IMR-90 (cell line): ENCODE results near the gene PBX3. TPM values are rescaled to one million over a fixed set of nuclear protein-coding genes. Genes with fewer than 3 reads are reported as not detected.
A peak's percentile ranks its signal among the peaks of the same experiment; 100 is the strongest.

ENCODE experiments used
- ATAC-seq: fragments of 200-7000 bp; cut with Tn5 transposase; 2 replicates; pipeline ENCODE4 v1.9.1; 2020; ENCODE audit warnings: low read depth, mild to moderate bottlenecking, moderate library complexity
- BruUV-seq: library from RNA; stranded (reverse); fragments of 400-500 nt; replicated peaks from 2 replicates; lab custom pipeline; 2021; lab: Mats Ljungman, UMichigan
- CTCF ChIA-PET: fragments of 300-600 bp; formaldehyde crosslinking; extraction: SDS; loops from one replicate; lab custom pipeline; 2021; ENCODE audit warnings: antibody characterized with exemption; lab: Yijun Ruan, JAX
- POLR2A ChIA-PET: fragments of 300-600 bp; sonication (Branson Sonifier 250); formaldehyde crosslinking; loops from one replicate; lab custom pipeline; 2022; ENCODE audit warnings: antibody characterized with exemption; ENCODE audit not compliant: unreplicated experiment; lab: Charles Lee
- DNase-seq: peaks from one replicate; pipeline ENCODE4 v3.0.0; 2013
- H2AFZ ChIP-seq: replicated peaks from 2 replicates; pipeline ENCODE3; 2013; ENCODE audit warnings: low read length, mild to moderate bottlenecking; ENCODE audit not compliant: poor library complexity
- H2AK5ac ChIP-seq: 2 replicates; pipeline ENCODE4 v1.6.1; 2013; ENCODE audit warnings: low read depth, low read length, inconsistent platforms
- H2AK9ac ChIP-seq: replicated peaks from 2 replicates; pipeline ENCODE3; 2013; ENCODE audit warnings: mild to moderate bottlenecking, low read depth, low read length, moderate library complexity; ENCODE audit not compliant: poor library complexity
- H2BK120ac ChIP-seq: 2 replicates; pipeline ENCODE4 v1.6.1; 2013; ENCODE audit warnings: low read depth, low read length, inconsistent platforms
- H2BK15ac ChIP-seq: 3 replicates; pipeline ENCODE4 v1.6.1; 2013; ENCODE audit warnings: low read depth, low read length, inconsistent platforms
- H2BK20ac ChIP-seq: 2 replicates; pipeline ENCODE4 v1.6.1; 2013; ENCODE audit warnings: low read depth, mild to moderate bottlenecking, inconsistent platforms, low read length, moderate library complexity
- H2BK5ac ChIP-seq: 2 replicates; pipeline ENCODE4 v1.6.1; 2013; ENCODE audit warnings: mild to moderate bottlenecking, low read depth, low read length, inconsistent platforms; ENCODE audit not compliant: poor library complexity, severe bottlenecking
- H3K14ac ChIP-seq: replicated peaks from 2 replicates; pipeline ENCODE4 v1.6.1; 2013; ENCODE audit warnings: low read depth, low read length, inconsistent platforms
- H3K18ac ChIP-seq: 2 replicates; pipeline ENCODE4 v1.6.1; 2013; ENCODE audit warnings: low read depth, low read length, control low read depth
- H3K23ac ChIP-seq: 2 replicates; pipeline ENCODE4 v1.6.1; 2013; ENCODE audit warnings: low read depth, low read length, inconsistent platforms
- H3K27ac ChIP-seq: 2 replicates; pipeline ENCODE4 v1.5.1; 2013; ENCODE audit warnings: mild to moderate bottlenecking, control low read depth, low read length; ENCODE audit not compliant: insufficient read depth
- H3K27me3 ChIP-seq: 2 replicates; pipeline ENCODE4 v1.6.1; 2013; ENCODE audit warnings: low read length; ENCODE audit not compliant: control insufficient read depth, insufficient read depth
- H3K36me3 ChIP-seq: 2 replicates; pipeline ENCODE4 v1.6.1; 2013; ENCODE audit warnings: low read length, mixed read lengths; ENCODE audit not compliant: control insufficient read depth, insufficient read depth
- H3K4ac ChIP-seq: 2 replicates; pipeline ENCODE4 v1.6.1; 2013; ENCODE audit warnings: low read depth, low read length, inconsistent platforms
- H3K4me1 ChIP-seq: 2 replicates; pipeline ENCODE4 v1.6.1; 2013; ENCODE audit warnings: low read length, mixed read lengths; ENCODE audit not compliant: control insufficient read depth, insufficient read depth
- H3K4me2 ChIP-seq: 2 replicates; pipeline ENCODE4 v1.6.1; 2013; ENCODE audit warnings: low read depth, mild to moderate bottlenecking, control low read depth, low read length, moderate library complexity
- H3K4me3 ChIP-seq: 2 replicates; pipeline ENCODE4 v1.5.1; 2013; ENCODE audit warnings: low read depth, mild to moderate bottlenecking, control low read depth, low read length, moderate library complexity; ENCODE audit not compliant: insufficient read depth
- H3K56ac ChIP-seq: 2 replicates; pipeline ENCODE4 v1.6.1; 2013; ENCODE audit warnings: low read length, inconsistent platforms; ENCODE audit not compliant: insufficient read depth; ENCODE audit errors: extremely low read depth
- H3K79me1 ChIP-seq, 2 experiments: 2 replicates each; pipeline ENCODE4 v1.6.1; 2013; ENCODE audit warnings: low read length in 2 of 2, inconsistent platforms in 1 of 2, low read depth in 1 of 2
- H3K9ac ChIP-seq: 2 replicates; pipeline ENCODE4 v1.6.1; 2013; ENCODE audit warnings: low read depth, low read length, control low read depth
- H3K9me1 ChIP-seq: 2 replicates; pipeline ENCODE4 v1.6.1; 2013; ENCODE audit warnings: low read length, inconsistent platforms; ENCODE audit not compliant: insufficient read depth
- H3K9me3 ChIP-seq: 2 replicates; pipeline ENCODE4 v1.6.1; 2013; ENCODE audit warnings: low read length; ENCODE audit not compliant: control insufficient read depth, insufficient read depth
- H4K20me1 ChIP-seq: 2 replicates; pipeline ENCODE4 v1.6.1; 2013; ENCODE audit warnings: low read length, inconsistent platforms; ENCODE audit not compliant: insufficient read depth
- H4K5ac ChIP-seq: 2 replicates; pipeline ENCODE4 v1.6.1; 2013; ENCODE audit warnings: mild to moderate bottlenecking, low read depth, low read length, control low read depth
- H4K8ac ChIP-seq, 2 experiments: 2 replicates each; pipeline ENCODE4 v1.6.1; 2013; ENCODE audit warnings: low read depth in 2 of 2, low read length in 2 of 2, control low read depth in 1 of 2, inconsistent platforms in 1 of 2
- H4K91ac ChIP-seq: 2 replicates; pipeline ENCODE4 v1.6.1; 2013; ENCODE audit warnings: low read depth, low read length, inconsistent platforms; ENCODE audit not compliant: insufficient read depth
- BHLHE40 ChIP-seq: fragments of 150-350 bp; IDR thresholded peaks from 2 replicates; pipeline ENCODE4 v1.6.1; 2016; ENCODE audit warnings: mild to moderate bottlenecking, low read depth, low read length
- CEBPB ChIP-seq: IDR thresholded peaks from 2 replicates; pipeline ENCODE4 v1.6.1; 2012; ENCODE audit warnings: low read depth, low read length, improper control_type of control experiment
- CHD1 ChIP-seq: IDR thresholded peaks from 2 replicates; pipeline ENCODE4 v1.6.1; 2012; ENCODE audit warnings: low read depth, low read length, improper control_type of control experiment
- FOS ChIP-seq: fragments of 150-350 bp; IDR thresholded peaks from 2 replicates; pipeline ENCODE4 v1.6.1; 2016; ENCODE audit warnings: low read depth, low read length
- MAFK ChIP-seq: IDR thresholded peaks from 2 replicates; pipeline ENCODE4 v1.6.1; 2012; ENCODE audit warnings: low read depth, low read length, improper control_type of control experiment
- MAZ ChIP-seq: IDR thresholded peaks from 2 replicates; pipeline ENCODE4 v1.6.1; 2012; ENCODE audit warnings: low read depth, mild to moderate bottlenecking, low read length, improper control_type of control experiment, moderate library complexity, borderline replicate concordance
- MXI1 ChIP-seq: IDR thresholded peaks from 2 replicates; pipeline ENCODE4 v1.6.1; 2012; ENCODE audit warnings: low read depth, mild to moderate bottlenecking, low read length, moderate library complexity, borderline replicate concordance
- NFE2L2 ChIP-seq: fragments of 150-350 bp; IDR thresholded peaks from 2 replicates; pipeline ENCODE4 v1.6.1; 2016; ENCODE audit warnings: low read depth, mild to moderate bottlenecking, low read length
- POLR2A ChIP-seq: IDR thresholded peaks from 2 replicates; pipeline ENCODE4 v1.6.1; 2012; ENCODE audit warnings: mild to moderate bottlenecking, low read depth, low read length
- RAD21 ChIP-seq: IDR thresholded peaks from 2 replicates; pipeline ENCODE4 v1.6.1; 2012; ENCODE audit warnings: low read length, improper control_type of control experiment
- RCOR1 ChIP-seq: IDR thresholded peaks from 2 replicates; pipeline ENCODE4 v1.6.1; 2012; ENCODE audit warnings: mild to moderate bottlenecking, low read length, improper control_type of control experiment; ENCODE audit not compliant: insufficient replicate concordance
- RFX5 ChIP-seq: IDR thresholded peaks from 2 replicates; pipeline ENCODE4 v1.8.0; 2012; ENCODE audit warnings: low read depth, mild to moderate bottlenecking, low read length, moderate library complexity
- SMC3 ChIP-seq: fragments of 150-350 bp; IDR thresholded peaks from 2 replicates; pipeline ENCODE4 v1.6.1; 2016; ENCODE audit warnings: low read depth, mild to moderate bottlenecking, antibody characterized with exemption, low read length, moderate library complexity
- WGBS, 2 experiments: methylation state at CpG; one replicate each; pipeline versions ENCODE4 v1.1.5 to v1.1.7; 2013; ENCODE audit warnings: missing lambda C conversion rate in 2 of 2; ENCODE audit not compliant: insufficient read length in 1 of 2; ENCODE audit errors: extremely low coverage in 2 of 2; 5-methylcytosine and 5-hydroxymethylcytosine counted together
- dilution Hi-C: fragments of 300-500 bp; cut with HindIII; formaldehyde crosslinking; loops from one replicate; pipeline ENCODE4 v1.14.3; 2018; ENCODE audit warnings: low sequenced_read_pairs; ENCODE audit not compliant: unreplicated experiment
- in situ Hi-C: fragments of 300-500 bp; cut with MboI; formaldehyde crosslinking; loops from 3 replicates; pipeline ENCODE4 v1.14.3; 2019; ENCODE audit warnings: low sequenced_read_pairs, inconsistent platforms, mixed read lengths
- intact Hi-C: fragments of 100-400 bp; cut with micrococcal nuclease; formaldehyde crosslinking; loops from 2 replicates; pipeline ENCODE4 v1.10.0; 2022
- polyA plus RNA-seq, 3 experiments: library from polyadenylated mRNA; depleted of rRNA; stranded (reverse); fragments of >200 nt; gene quantifications; 2 replicates each; pipeline ENCODE4 v1.2.3, GENCODE V29; 2012; ENCODE audit warnings: low replicate concordance in 1 of 3
- total RNA-seq: library from RNA; depleted of rRNA; stranded (reverse); fragments of >200 nt; gene quantifications from 2 replicates; pipeline ENCODE4 v1.2.3, GENCODE V29; 2012
- TF ChIP-seq, protein P1 (sequence below): fragments of 150-350 bp; IDR thresholded peaks from 2 replicates; pipeline ENCODE4 v1.6.1; 2016; ENCODE audit warnings: low read depth, mild to moderate bottlenecking, low read length, moderate library complexity, borderline replicate concordance
- TF ChIP-seq, protein P2 (sequence below): conservative IDR thresholded peaks from 2 replicates; pipeline ENCODE4 v1.5.1; 2012; ENCODE audit warnings: mild to moderate bottlenecking, low read depth, low read length, improper control_type of control experiment
- TF ChIP-seq, protein P3 (sequence below): fragments of 150-350 bp; IDR thresholded peaks from 2 replicates; pipeline ENCODE4 v1.6.1; 2017; ENCODE audit warnings: mild to moderate bottlenecking, antibody characterized with exemption, low read length, low read depth

The PBX3 gene
- total and polyA plus RNA-seq, 2 of the 4 experiments (the other 2 are of a cell fraction) = 12.0 to 15.6 TPM

DNA sequence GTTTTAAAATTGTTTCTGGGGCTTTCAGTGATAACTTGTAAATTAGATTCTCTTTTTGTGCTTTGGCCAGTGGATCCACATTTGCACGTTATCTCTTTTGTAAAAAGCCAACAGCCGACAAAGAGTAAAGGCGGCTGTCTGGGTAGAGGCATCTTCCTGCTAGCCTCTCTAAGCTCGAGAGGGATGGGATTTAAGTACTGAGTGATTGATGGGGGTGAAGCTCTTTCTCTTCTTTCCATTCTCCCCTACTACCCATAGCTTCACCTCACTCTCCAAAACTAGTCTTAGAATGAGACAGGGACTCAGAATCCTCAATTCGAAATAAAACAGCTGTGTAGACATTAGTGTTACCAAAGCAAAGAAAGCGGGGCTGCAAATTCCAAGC is 3.4 kb downstream of the PBX3 start:
- peak overlapping the region; percentile 44; the same call in 1 of the 2 replicates for H3K27ac ChIP-seq
- no peak for ATAC-seq
- CTCF ChIA-PET = interaction anchor here (0.9 kb wide), 1 partner anchor 9 kb away, joined by 3 read pairs; no protein-coding TSS in a partner anchor

More for the DNA sequence above, 3.4 kb downstream of the PBX3 start:
- Histone ChIP-seq H2BK15ac (no peak overlapping the region), H3K4me2 (peak overlapping the region; percentile 89), H3K23ac (peak overlapping the region; percentile 55; the same call in 1 of the 2 replicates), H3K4me1 (peaks cover 3% of the 10 kb centered on the region; the same call in 1 of the 2 replicates), H4K5ac (no peak overlapping the region), H2BK5ac (no peak overlapping the region), H2BK120ac (no peak overlapping the region), H3K79me1 (peaks cover 10 to 42% of the 10 kb centered on the region in 2 experiments; a peak in 3 of 4 replicates), H3K4me3 (peak overlapping the region; percentile 5; the same call in 1 of the 2 replicates), H3K4ac (no peak overlapping the region), H2AK5ac (no peak overlapping the region), H4K20me1 (peaks cover 8% of the 10 kb centered on the region; the same call in 1 of the 2 replicates), H3K9me3 (no peaks in the 10 kb centered on the region), H3K9me1 (peaks cover 2% of the 10 kb centered on the region), H4K8ac (peak overlapping the region in 1 of 2 experiments; percentile 13; a peak in 1 of 4 replicates), H4K91ac (no peak overlapping the region), H3K9ac (no peak overlapping the region), H3K27me3 (no peaks in the 10 kb centered on the region), H2BK20ac (no peak overlapping the region), H2AFZ (no peak overlapping the region), H3K14ac (0 out of 2 replicates have a peak overlapping the region, but pooled peaks have one; percentile 35), H3K56ac (no peak overlapping the region), H3K36me3 (no peaks in the 10 kb centered on the region), H3K18ac (no peak overlapping the region), H2AK9ac (no peak overlapping the region)
- TF ChIP-seq CEBPB = no peak
- no peak for TF ChIP-seq FOS
- TF ChIP-seq MAZ = no peak
- TF ChIP-seq RAD21 = no peak
- TF ChIP-seq, protein P1, sequence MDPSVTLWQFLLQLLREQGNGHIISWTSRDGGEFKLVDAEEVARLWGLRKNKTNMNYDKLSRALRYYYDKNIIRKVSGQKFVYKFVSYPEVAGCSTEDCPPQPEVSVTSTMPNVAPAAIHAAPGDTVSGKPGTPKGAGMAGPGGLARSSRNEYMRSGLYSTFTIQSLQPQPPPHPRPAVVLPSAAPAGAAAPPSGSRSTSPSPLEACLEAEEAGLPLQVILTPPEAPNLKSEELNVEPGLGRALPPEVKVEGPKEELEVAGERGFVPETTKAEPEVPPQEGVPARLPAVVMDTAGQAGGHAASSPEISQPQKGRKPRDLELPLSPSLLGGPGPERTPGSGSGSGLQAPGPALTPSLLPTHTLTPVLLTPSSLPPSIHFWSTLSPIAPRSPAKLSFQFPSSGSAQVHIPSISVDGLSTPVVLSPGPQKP = no peak
- TF ChIP-seq SMC3 = no peak
- no peak for TF ChIP-seq BHLHE40
- TF ChIP-seq, protein P2, sequence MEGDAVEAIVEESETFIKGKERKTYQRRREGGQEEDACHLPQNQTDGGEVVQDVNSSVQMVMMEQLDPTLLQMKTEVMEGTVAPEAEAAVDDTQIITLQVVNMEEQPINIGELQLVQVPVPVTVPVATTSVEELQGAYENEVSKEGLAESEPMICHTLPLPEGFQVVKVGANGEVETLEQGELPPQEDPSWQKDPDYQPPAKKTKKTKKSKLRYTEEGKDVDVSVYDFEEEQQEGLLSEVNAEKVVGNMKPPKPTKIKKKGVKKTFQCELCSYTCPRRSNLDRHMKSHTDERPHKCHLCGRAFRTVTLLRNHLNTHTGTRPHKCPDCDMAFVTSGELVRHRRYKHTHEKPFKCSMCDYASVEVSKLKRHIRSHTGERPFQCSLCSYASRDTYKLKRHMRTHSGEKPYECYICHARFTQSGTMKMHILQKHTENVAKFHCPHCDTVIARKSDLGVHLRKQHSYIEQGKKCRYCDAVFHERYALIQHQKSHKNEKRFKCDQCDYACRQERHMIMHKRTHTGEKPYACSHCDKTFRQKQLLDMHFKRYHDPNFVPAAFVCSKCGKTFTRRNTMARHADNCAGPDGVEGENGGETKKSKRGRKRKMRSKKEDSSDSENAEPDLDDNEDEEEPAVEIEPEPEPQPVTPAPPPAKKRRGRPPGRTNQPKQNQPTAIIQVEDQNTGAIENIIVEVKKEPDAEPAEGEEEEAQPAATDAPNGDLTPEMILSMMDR = no peak
- TF ChIP-seq, protein P3, sequence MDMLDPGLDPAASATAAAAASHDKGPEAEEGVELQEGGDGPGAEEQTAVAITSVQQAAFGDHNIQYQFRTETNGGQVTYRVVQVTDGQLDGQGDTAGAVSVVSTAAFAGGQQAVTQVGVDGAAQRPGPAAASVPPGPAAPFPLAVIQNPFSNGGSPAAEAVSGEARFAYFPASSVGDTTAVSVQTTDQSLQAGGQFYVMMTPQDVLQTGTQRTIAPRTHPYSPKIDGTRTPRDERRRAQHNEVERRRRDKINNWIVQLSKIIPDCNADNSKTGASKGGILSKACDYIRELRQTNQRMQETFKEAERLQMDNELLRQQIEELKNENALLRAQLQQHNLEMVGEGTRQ = no peak
- TF ChIP-seq NFE2L2 = no peak
- no peak for TF ChIP-seq POLR2A
- no peak for TF ChIP-seq MXI1
- no peak for TF ChIP-seq RFX5
- TF ChIP-seq MAFK = no peak
- no peak for TF ChIP-seq RCOR1
- no peak for TF ChIP-seq CHD1
- intact Hi-C loops = loop anchor here (5.0 kb wide), 1 partner anchor 77 kb away; no protein-coding TSS in a partner anchor
- POLR2A ChIA-PET = no interaction called here
- dilution Hi-C loops = no loop called here
- BruUV-seq = no TSS peak
- no peak for DNase-seq
- in situ Hi-C loops = no loop called here
- WGBS, 2 experiments = no CpG with 5 or more reads among the region's 6 CpGs
